Measurements from ENCODE around the gene SOCS7.

DNA sequence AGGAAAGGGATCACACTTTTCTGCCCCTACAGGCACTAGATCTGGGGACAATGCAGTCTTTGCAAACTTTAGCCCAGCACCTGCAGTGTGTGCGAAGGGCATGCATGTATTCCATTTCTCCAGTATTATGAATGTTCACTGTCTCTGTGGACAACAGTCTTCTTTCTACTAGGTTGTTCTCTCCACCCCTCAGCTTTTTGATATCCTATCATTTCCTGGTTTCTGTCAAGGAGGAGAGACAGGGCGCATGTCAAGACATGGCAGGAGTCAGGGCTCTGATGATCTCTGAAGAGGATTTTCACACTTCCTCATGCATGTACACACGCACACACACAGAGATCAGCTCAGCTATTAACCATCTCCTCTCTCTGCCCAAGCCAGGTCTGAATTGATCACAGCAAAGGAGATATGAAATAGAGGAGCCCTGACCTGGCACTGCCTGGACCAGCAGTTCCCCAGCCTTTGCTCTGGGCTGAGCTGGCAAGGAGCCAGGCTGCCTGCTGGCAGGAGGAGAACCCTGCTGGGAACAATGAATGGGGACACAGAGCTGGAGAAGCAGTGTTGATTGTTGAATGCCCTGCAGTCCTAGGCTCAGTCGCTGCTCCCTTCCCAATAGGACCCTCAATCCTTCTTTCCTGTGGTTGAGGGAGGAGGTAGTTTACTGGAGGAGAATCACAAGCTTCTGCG lies 10.5 kb upstream of the SOCS7 start:
- no peak for TF ChIP-seq CTCF (conservative IDR thresholded peaks at IDR 0.05; ENCODE audit: low read depth, low read length)
- no peak for TF ChIP-seq EZH2phosphoT487 (IDR thresholded peaks at IDR 0.05; ENCODE audit: borderline replicate concordance, low read length)

Measured in PC-3 (cell line).